Mucosa of rectum (tissue), 2 donors: ENCODE measurements around the gene PSMC3IP.

Experiments used
- H3K27ac ChIP-seq, 2 donors: one replicate each; pipeline ENCODE4 v1.7.0; 2013; ENCODE audit warnings: inconsistent platforms in 2 of 2, low read depth in 2 of 2, low read length in 2 of 2
- H3K27me3 ChIP-seq, 2 donors: one replicate each; pipeline ENCODE4 v1.7.0; 2013; ENCODE audit warnings: low read length in 2 of 2; ENCODE audit not compliant: control insufficient read depth in 2 of 2, insufficient read depth in 2 of 2
- H3K36me3 ChIP-seq, 2 donors: one replicate each; pipeline ENCODE4 v1.7.0; 2013; ENCODE audit warnings: low read length in 2 of 2; ENCODE audit not compliant: control insufficient read depth in 2 of 2, insufficient read depth in 2 of 2
- H3K4me1 ChIP-seq, 2 donors: one replicate each; pipeline ENCODE4 v1.7.0; 2013; ENCODE audit warnings: low read length in 2 of 2, mild to moderate bottlenecking in 1 of 2; ENCODE audit not compliant: control insufficient read depth in 2 of 2, insufficient read depth in 2 of 2
- H3K4me3 ChIP-seq, 2 donors: one replicate each; pipeline ENCODE4 v1.7.0; 2013; ENCODE audit warnings: low read length in 2 of 2
- H3K9ac ChIP-seq, 2 donors: one replicate each; pipeline ENCODE4 v1.7.0; 2013; ENCODE audit warnings: low read length in 2 of 2, low read depth in 1 of 2, mild to moderate bottlenecking in 1 of 2
- H3K9me3 ChIP-seq, 2 donors: one replicate each; pipeline ENCODE4 v1.7.0; 2013; ENCODE audit warnings: low read length in 2 of 2; ENCODE audit not compliant: control insufficient read depth in 2 of 2
- donor health status: healthy.
- donor health status: Normal muscosa, but diverticular disease.

The PSMC3IP gene

DNA sequence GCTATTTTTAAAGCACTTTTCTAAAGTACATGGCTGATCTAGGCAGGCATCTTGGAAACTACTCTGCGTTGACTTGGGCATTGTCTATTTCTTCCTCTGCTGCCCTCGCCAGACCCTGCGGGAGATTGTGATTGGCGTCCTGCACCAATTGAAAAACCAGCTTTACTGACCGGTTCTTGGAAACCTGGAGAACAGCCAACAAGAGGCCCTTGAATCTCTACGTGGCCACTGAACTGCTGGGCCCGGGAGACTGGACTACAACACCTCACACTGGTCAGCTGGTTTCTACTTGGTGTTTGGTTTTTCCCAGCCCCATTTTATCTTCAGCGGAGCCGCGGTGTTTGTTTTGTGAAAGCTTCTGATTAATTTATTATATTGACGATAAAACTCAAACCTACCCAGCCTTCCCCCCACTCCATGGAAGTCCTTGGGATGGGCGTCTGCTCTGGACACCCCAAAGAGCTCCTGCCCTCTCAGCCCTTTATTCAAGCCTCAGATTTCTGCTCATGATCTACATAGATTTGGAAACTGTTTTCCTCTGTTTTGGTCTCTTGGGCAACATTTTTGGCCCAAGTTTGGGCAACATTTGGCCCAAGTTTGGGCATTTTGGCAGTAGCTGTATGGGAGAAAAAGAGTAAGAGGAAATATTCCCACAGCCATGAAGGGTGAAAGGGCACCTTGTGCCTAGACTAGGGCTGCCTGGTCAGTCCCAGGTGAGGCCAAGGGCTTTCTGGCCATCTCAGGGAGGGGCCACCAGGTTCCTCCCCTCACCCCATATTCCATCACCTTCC lies 5.9 kb downstream of the PSMC3IP start:
- Histone ChIP-seq H3K27ac (no peak overlapping the region), H3K9ac (no peak overlapping the region), H3K36me3 (peaks cover 53 to 63% of the 10 kb centered on the region in 2 donors), H3K4me3 (no peak overlapping the region), H3K4me1 (peaks cover 13 to 14% of the 10 kb centered on the region in 2 donors), H3K27me3 (no peaks in the 10 kb centered on the region), H3K9me3 (no peaks in the 10 kb centered on the region)

DNA sequence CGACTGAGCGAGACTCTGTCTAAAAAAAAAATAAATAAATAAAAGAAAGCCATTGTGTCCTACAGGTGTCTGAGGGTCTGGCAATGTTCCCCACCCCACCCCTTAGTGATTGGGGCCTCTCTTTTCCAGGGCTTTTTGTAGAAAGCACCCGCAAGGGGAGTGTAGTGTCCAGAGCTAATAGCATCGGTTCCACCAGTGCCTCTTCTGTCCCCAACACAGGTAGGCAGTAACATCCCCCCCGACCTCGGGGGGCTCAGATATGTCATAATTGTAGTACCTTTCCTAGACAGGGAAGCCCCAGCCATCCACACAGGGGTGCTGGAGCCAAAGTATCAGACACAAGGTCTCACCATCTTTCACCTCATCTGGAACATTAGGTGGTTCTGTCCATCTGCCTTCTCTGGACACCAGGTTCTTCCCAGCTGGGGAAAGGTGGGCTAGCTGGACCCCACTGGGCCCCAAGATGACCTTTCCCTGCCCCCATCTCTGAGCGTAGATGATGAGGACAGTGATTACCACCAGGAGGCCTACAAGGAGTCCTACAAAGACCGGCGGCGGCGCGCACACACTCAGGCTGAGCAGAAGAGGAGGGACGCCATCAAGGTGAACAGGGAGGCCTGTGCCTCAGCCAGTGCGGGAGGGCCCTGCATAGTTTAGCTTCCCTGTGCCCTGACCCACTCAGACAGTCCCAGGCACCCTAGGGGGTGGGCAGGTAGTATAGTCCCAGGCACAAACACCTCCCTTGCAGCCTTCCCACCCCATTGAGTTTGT lies 9.0 kb downstream of the PSMC3IP start:
- H3K27me3 ChIP-seq = no peaks in the 10 kb centered on the region
- H3K9ac ChIP-seq = no peak overlapping the region
- H3K27ac ChIP-seq = no peak overlapping the region
- H3K4me3 ChIP-seq = peak overlapping the region in 1 of 2 donors; percentile 26
- H3K9me3 ChIP-seq = no peaks in the 10 kb centered on the region
- peaks cover 65 to 71% of the 10 kb centered on the region in 2 donors for H3K36me3 ChIP-seq
- peaks cover 17 to 27% of the 10 kb centered on the region in 2 donors for H3K4me1 ChIP-seq

DNA sequence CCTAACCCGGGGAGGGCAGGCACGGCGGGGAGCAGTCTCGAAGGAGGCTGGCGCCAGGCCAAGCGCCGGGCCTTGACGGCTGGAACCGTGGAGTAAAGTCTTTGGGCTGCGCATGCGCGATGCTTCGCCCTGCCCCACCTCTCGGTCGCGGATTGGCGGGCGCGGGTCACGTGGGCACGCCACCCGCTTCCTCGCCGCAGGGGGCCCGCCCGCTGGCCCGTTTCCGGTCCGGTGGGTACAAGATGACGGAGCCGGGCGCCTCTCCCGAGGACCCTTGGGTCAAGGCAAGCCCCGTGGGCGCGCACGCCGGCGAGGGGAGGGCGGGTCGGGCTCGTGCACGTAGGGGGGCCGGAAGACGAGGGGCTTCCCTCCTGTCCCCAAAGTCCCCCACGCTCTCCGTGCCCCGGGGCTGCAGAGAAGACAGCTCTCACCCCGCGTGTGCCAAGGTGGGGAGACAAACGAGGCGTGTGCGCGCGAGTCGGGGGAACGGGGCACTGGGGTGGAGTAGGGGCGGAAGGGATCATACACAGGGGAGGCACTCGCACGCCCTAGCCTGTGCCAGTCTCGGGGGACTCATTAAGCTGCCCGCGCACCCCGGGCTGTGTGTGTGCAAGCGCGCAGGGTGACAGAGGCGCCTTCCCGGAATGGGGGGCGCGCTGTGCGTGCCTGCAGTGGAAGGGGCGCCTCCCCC lies 10.5 kb downstream of the PSMC3IP start, which contains the start of gene MLX:
Gene MLX, plus strand, starts transcription at position 218 of the 691 bp plus-strand sequence. Its CDS starts 25 bp downstream, at position 243.
- Histone ChIP-seq H3K36me3 (peaks cover 56 to 57% of the 10 kb centered on the region in 2 donors), H3K27ac (peak within 1 kb of the TSS; percentile 97), H3K27me3 (no peaks in the 10 kb centered on the region), H3K4me1 (peaks cover 28 to 36% of the 10 kb centered on the region in 2 donors), H3K9ac (peak within 1 kb of the TSS; percentile 79 to 91), H3K4me3 (peak within 1 kb of the TSS; percentile 86 to 87), H3K9me3 (no peaks in the 10 kb centered on the region)

DNA sequence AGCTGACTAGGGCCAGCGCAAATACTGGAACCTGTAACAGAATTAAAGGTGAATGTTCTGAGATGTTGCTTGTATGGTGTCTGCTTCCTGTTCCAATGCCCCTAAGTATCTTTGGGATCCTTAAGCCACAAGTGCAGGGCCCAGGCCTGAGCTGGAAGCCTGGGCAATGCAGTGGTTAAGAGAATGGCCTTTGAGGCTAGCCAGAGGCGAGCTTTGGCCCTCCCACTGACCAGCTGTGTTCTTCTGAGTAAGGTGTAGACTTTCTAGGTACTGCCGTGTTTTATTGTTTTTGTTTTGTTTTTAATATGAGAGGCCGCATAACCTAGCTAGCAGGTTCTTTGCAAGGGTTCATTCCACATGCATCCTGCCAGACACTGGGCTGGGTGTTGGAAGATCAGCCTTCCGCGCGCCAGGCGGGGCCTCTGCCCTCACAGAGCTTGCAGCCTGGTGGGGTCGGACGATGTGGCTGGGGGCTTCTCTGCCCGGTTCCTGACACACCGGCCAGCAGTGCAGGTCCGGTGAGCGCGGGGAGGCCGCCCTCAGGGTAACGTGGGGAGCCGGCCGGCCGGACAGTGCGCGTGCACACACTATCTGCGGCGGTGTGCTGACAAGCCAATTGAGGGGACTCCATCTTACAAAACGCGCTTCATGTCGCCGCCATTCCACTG lies 11.2 kb downstream of the PSMC3IP start:
- H3K4me1 ChIP-seq = peaks cover 32 to 41% of the 10 kb centered on the region in 2 donors
- peak overlapping the region; percentile 97 for H3K27ac ChIP-seq
- H3K9me3 ChIP-seq = no peaks in the 10 kb centered on the region
- peak overlapping the region; percentile 65 to 91 for H3K9ac ChIP-seq
- H3K27me3 ChIP-seq = no peaks in the 10 kb centered on the region
- H3K36me3 ChIP-seq = peaks cover 49 to 50% of the 10 kb centered on the region in 2 donors
- peak overlapping the region; percentile 86 to 87 for H3K4me3 ChIP-seq

DNA sequence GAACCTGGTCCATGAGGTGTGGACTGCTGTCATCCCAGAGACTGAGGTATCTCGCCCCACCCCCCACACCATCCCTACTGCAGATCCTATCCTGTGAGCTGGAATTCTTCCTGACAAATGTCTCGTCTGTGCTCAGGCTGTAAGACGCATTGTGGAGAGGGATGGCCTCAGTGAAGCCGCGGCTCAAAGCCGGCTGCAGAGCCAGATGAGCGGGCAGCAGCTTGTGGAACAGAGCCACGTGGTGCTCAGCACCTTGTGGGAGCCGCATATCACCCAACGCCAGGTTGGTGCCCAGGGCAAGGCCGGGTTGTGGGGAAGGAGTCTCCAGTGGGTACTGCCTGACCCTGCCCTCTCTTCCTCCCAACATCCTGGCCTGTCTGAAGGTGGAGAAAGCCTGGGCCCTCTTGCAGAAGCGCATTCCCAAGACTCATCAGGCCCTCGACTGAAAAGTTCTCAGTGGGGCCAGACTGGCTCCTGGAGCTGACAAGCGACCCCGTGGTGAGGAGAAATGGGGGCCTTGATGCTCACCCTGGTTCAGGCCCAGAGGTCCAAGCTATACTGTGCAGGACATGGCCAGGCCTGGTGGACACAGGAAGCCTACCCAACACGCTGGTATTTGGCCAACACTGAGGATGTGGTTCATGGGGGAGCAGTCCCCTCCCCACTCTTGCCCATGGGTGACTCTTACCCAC lies 11.9 kb downstream of the PSMC3IP start:
- H3K36me3 ChIP-seq = peaks cover 44 to 48% of the 10 kb centered on the region in 2 donors
- no peaks in the 10 kb centered on the region for H3K9me3 ChIP-seq
- peak overlapping the region in 1 of 2 donors; percentile 97 for H3K27ac ChIP-seq
- peaks cover 34 to 44% of the 10 kb centered on the region in 2 donors for H3K4me1 ChIP-seq
- H3K27me3 ChIP-seq = no peaks in the 10 kb centered on the region
- H3K4me3 ChIP-seq = no peak overlapping the region
- H3K9ac ChIP-seq = no peak overlapping the region

DNA sequence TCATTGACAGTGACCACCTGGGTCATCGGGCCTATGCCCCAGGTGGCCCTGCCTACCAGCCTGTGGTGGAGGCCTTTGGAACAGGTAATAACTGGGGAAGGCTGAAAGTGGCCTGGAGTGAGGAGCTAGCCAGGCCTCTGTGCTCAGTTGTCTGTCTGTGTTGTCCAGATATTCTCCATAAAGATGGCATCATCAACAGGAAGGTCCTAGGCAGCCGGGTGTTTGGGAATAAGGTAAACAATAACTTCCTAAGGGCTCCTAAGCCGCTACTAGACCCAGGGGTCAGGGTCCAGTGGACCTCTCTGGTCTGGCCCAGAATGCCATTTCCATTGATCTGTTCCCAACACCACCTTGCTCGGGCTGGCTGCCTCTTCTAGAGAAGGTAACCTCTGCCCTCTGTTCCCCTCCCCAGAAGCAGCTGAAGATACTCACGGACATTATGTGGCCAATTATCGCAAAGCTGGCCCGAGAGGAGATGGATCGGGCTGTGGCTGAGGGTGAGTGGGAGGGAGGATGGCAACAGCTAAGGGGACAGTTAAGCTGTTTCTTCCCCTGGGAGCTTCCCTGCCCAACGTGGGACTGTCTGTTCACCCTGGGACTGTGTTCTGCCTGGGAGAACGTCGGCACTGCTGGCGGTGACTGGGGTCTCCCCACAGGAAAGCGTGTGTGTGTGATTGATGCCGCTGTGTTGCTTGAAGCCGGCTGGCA lies 12.6 kb downstream of the PSMC3IP start:
- H3K36me3 ChIP-seq = peaks cover 38 to 44% of the 10 kb centered on the region in 2 donors
- no peak overlapping the region for H3K4me3 ChIP-seq
- H3K4me1 ChIP-seq = peaks cover 34 to 44% of the 10 kb centered on the region in 2 donors
- no peaks in the 10 kb centered on the region for H3K9me3 ChIP-seq
- H3K9ac ChIP-seq = no peak overlapping the region
- no peak overlapping the region for H3K27ac ChIP-seq
- no peaks in the 10 kb centered on the region for H3K27me3 ChIP-seq

DNA sequence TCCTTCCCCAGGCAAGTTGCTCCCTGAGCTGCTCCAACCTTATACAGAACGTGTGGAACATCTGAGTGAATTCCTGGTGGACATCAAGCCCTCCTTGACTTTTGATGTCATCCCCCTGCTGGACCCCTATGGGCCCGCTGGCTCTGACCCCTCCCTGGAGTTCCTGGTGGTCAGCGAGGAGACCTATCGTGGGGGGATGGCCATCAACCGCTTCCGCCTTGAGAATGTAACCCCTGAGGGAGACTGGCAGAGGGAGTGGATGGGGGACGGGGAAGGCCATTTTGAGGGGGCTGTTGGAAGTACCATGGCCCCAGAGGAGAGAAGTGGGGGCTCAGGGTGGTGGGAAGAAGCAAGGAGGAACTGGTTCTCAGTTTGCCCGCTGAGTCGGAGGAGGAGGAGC lies 13.6 kb downstream of the PSMC3IP start:
- Histone ChIP-seq H3K4me1 (peaks cover 38 to 51% of the 10 kb centered on the region in 2 donors), H3K27ac (no peak overlapping the region), H3K36me3 (peaks cover 28 to 34% of the 10 kb centered on the region in 2 donors), H3K9me3 (no peaks in the 10 kb centered on the region), H3K27me3 (no peaks in the 10 kb centered on the region), H3K4me3 (peak overlapping the region; percentile 69 to 97), H3K9ac (peak overlapping the region in 1 of 2 donors; percentile 72)

DNA sequence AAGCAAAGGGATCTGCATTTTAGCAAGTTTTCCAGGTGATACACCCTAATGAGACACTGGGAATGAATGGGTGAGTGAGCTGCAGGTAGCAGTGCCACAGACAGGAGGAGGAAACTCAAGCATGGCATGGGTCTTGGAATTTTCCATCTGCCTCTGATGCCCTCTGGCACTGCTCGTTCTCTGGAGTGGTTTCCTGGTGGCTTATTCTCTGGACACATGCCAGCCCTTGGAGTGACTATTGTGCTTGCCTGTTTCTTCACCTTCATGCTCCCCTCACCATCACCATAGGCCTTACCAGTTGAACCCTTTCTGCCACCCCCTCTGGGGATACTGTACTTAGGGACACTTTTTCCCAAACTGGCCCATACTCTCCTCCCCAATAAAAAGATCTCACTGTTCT lies 14.0 kb downstream of the PSMC3IP start:
- H3K36me3 ChIP-seq = peaks cover 24 to 30% of the 10 kb centered on the region in 2 donors
- H3K27me3 ChIP-seq = no peaks in the 10 kb centered on the region
- no peak overlapping the region for H3K27ac ChIP-seq
- H3K9ac ChIP-seq = peak overlapping the region in 1 of 2 donors; percentile 72
- peak overlapping the region; percentile 69 to 97 for H3K4me3 ChIP-seq
- no peaks in the 10 kb centered on the region for H3K9me3 ChIP-seq
- H3K4me1 ChIP-seq = peaks cover 38 to 50% of the 10 kb centered on the region in 2 donors
